ENCODE measurements around the gene CNOT4. TPM values are rescaled to one million over a fixed set of nuclear protein-coding genes. Genes with fewer than 3 reads are reported as not detected.
"Not testable (repeated sequence)": the region's sequence is repeated elsewhere in the genome, so short reads cannot be mapped to it uniquely, and the experiment has no call there.

Gene CNOT4
- total RNA-seq, 1 donor from 2014 or later: 22.8 TPM

DNA sequence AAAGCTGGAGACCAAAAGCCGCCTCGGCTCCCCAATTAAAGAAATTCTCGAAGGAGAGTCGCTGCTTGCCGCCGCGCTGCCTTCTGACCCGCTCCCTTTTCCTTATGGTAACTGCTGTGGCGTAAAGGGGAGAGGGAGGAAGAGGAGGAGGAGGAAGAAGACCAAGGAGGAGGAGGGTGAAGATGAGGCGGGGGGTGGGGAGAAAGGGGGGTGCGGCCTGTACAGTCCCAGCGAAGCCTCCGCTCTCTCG lies 388 bp downstream of the CNOT4 start:
- H3K27me3 Mint-ChIP-seq (ENCODE audit: unreplicated experiment): no peaks in the 10 kb centered on the region
- TF ChIP-seq, protein P1, sequence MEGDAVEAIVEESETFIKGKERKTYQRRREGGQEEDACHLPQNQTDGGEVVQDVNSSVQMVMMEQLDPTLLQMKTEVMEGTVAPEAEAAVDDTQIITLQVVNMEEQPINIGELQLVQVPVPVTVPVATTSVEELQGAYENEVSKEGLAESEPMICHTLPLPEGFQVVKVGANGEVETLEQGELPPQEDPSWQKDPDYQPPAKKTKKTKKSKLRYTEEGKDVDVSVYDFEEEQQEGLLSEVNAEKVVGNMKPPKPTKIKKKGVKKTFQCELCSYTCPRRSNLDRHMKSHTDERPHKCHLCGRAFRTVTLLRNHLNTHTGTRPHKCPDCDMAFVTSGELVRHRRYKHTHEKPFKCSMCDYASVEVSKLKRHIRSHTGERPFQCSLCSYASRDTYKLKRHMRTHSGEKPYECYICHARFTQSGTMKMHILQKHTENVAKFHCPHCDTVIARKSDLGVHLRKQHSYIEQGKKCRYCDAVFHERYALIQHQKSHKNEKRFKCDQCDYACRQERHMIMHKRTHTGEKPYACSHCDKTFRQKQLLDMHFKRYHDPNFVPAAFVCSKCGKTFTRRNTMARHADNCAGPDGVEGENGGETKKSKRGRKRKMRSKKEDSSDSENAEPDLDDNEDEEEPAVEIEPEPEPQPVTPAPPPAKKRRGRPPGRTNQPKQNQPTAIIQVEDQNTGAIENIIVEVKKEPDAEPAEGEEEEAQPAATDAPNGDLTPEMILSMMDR (IDR thresholded peaks at IDR 0.05): no peak
- no peaks in the 10 kb centered on the region for H3K36me3 Mint-ChIP-seq (ENCODE audit: unreplicated experiment)
- DNase-seq (ENCODE audit: extremely low spot score, unreplicated experiment): no peak
- H3K4me1 Mint-ChIP-seq (ENCODE audit: unreplicated experiment): peaks cover 18% of the 10 kb centered on the region
- H3K27ac Mint-ChIP-seq (ENCODE audit: unreplicated experiment): no peak overlapping the region
- no peaks in the 10 kb centered on the region for H3K9me3 Mint-ChIP-seq (ENCODE audit: unreplicated experiment)
- H3K4me3 Mint-ChIP-seq (ENCODE audit: unreplicated experiment): no peak overlapping the region

DNA sequence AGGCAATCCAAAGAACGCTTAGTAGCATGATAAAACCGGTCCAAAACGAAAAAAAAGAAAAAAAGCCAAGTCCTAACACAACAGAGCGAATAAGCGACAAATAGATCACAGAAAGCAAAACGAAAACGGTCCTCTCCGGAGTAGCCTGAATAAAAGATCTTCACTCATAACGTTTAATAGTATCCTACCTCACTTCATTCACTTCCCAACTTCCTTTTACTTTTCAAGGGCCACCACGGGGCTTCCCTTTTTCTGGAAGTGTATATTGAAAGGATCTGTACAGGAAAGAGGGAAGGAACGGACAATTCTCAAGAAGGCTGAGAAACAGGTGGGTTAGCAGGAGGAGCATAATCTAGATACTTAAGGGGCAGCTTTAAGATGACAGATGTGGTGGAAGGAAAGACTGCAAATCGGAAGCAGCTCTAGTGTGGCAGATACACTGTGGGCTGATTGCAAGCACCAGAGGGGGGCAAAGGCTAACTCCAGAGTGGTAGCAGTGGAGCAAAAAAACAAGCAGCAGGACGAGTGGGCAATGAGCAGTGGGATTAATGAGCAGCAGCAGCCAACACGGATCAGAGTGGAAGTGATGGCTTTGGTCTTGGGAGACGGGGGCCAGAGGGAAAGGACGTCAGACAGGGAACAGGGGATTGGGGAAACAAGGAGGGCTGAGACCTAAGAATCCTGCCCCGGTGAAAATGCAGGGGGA lies 866 bp downstream of the CNOT4 start:
- peaks cover 18% of the 10 kb centered on the region for H3K4me1 Mint-ChIP-seq (ENCODE audit: unreplicated experiment)
- no peak overlapping the region for H3K4me3 Mint-ChIP-seq (ENCODE audit: unreplicated experiment)
- H3K36me3 Mint-ChIP-seq (ENCODE audit: unreplicated experiment): no peaks in the 10 kb centered on the region
- no peaks in the 10 kb centered on the region for H3K9me3 Mint-ChIP-seq (ENCODE audit: unreplicated experiment)
- no peak overlapping the region for H3K27ac Mint-ChIP-seq (ENCODE audit: unreplicated experiment)
- DNase-seq (ENCODE audit: extremely low spot score, unreplicated experiment): peak; percentile 72
- TF ChIP-seq, protein P1 (IDR thresholded peaks at IDR 0.05): no peak
- no peaks in the 10 kb centered on the region for H3K27me3 Mint-ChIP-seq (ENCODE audit: unreplicated experiment)

DNA sequence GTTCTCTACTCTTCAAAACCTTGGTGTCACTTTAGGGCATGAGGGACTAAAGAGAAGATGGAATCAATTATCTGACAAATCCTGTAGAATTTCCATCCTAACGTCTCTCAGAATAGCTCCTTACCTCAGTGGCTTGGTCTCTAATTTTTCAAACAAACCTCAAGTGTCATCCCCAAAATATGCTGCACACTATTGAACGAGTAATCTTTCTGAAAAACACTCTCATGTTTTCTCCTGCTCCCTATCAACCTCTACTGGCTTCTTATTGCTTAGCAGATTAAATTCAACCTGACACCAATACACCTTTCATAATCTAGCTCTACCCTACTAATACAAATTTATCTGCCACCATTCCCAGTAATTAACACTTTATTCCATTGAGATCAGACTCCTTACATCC lies 8.5 kb downstream of the CNOT4 start:
- Mint-ChIP-seq H3K27ac (ENCODE audit: unreplicated experiment) (no peak overlapping the region), H3K4me1 (ENCODE audit: unreplicated experiment) (peaks cover 21% of the 10 kb centered on the region), H3K36me3 (ENCODE audit: unreplicated experiment) (no peaks in the 10 kb centered on the region), H3K27me3 (ENCODE audit: unreplicated experiment) (no peaks in the 10 kb centered on the region), H3K9me3 (ENCODE audit: unreplicated experiment) (no peaks in the 10 kb centered on the region), H3K4me3 (ENCODE audit: unreplicated experiment) (no peak overlapping the region)
- no peak for DNase-seq (ENCODE audit: extremely low spot score, unreplicated experiment)
- TF ChIP-seq, protein P1 (IDR thresholded peaks at IDR 0.05): no peak

DNA sequence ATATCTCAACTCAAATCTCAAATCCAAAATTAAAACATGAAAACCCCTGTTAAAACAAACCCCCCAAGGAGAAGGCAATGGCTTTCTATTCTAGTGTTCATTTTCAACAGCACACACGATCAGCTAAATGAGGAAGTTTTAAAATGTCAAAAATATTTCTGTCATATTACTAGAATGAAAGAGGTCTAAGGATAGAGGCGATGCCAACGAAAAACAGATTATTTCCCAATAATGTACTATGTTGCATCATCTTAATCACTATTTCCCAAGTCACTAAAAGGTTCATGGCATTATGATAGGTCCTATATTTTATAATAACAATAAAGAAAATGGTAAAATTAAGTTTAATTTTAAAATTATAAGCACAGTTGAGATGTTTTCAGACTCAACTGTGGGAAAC lies 10.1 kb downstream of the CNOT4 start:
- Mint-ChIP-seq H3K4me1 (ENCODE audit: unreplicated experiment) (peaks cover 21% of the 10 kb centered on the region), H3K4me3 (ENCODE audit: unreplicated experiment) (no peak overlapping the region), H3K27me3 (ENCODE audit: unreplicated experiment) (no peaks in the 10 kb centered on the region), H3K36me3 (ENCODE audit: unreplicated experiment) (no peaks in the 10 kb centered on the region), H3K9me3 (ENCODE audit: unreplicated experiment) (no peaks in the 10 kb centered on the region), H3K27ac (ENCODE audit: unreplicated experiment) (peak overlapping the region; percentile 31)
- no peak for DNase-seq (ENCODE audit: extremely low spot score, unreplicated experiment)
- TF ChIP-seq, protein P1 (IDR thresholded peaks at IDR 0.05): no peak

DNA sequence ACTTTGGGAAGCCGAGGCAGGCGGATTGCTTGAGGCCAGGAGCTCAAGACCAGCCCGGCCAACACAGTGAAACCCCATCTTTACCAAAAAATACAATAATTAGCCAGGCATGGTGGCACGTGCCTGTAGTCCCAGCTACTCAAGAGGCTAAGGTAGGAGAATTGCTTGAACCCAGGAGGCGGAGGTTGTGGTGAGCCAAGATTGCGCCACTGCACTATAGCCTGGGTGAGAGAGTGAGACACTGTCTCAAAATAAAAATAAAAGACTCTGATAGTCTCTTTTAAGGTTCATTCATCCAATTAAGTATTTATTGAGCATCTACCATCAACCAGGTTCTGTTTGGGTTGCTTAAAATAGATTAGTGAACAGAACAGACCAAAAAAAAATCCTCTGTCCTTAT lies 12.7 kb downstream of the CNOT4 start:
- H3K36me3 Mint-ChIP-seq (ENCODE audit: unreplicated experiment); H3K4me3 Mint-ChIP-seq (ENCODE audit: unreplicated experiment); H3K27ac Mint-ChIP-seq (ENCODE audit: unreplicated experiment); H3K9me3 Mint-ChIP-seq (ENCODE audit: unreplicated experiment); DNase-seq (ENCODE audit: extremely low spot score, unreplicated experiment); H3K27me3 Mint-ChIP-seq (ENCODE audit: unreplicated experiment): not testable (repeated sequence)
- peaks cover 22% of the 10 kb centered on the region for H3K4me1 Mint-ChIP-seq (ENCODE audit: unreplicated experiment)

DNA sequence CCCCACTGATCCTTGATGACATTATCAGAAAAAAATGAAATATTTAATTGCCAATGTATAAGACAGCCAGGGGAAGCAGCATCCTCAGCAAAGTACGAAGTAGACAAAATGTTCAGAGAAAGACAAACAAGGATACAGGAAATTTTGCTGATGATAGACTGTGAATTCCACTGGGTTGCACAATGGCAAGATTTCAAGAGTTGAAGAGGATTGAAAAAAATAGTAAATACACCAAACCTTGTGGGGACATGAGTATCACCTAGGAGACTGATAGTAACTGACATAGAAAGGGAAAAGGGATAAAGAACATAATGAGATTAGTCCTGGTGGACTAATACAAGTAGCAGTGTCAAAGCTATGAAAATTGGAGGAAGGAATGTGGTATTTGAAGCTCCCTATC lies 16.5 kb downstream of the CNOT4 start:
- DNase-seq (ENCODE audit: extremely low spot score, unreplicated experiment): no peak
- no peaks in the 10 kb centered on the region for H3K36me3 Mint-ChIP-seq (ENCODE audit: unreplicated experiment)
- TF ChIP-seq, protein P1 (IDR thresholded peaks at IDR 0.05): no peak
- no peak overlapping the region for H3K27ac Mint-ChIP-seq (ENCODE audit: unreplicated experiment)
- no peaks in the 10 kb centered on the region for H3K9me3 Mint-ChIP-seq (ENCODE audit: unreplicated experiment)
- H3K27me3 Mint-ChIP-seq (ENCODE audit: unreplicated experiment): no peaks in the 10 kb centered on the region
- no peak overlapping the region for H3K4me3 Mint-ChIP-seq (ENCODE audit: unreplicated experiment)
- peaks cover 14% of the 10 kb centered on the region for H3K4me1 Mint-ChIP-seq (ENCODE audit: unreplicated experiment)
